ENCODE data around the gene P2RY10. TPM values are rescaled to one million over a fixed set of nuclear protein-coding genes. Genes with fewer than 3 reads are reported as not detected.
"Not testable (repeated sequence)": the region's sequence is repeated elsewhere in the genome, so short reads cannot be mapped to it uniquely, and the experiment has no call there.

P2RY10 gene
- total and polyA plus RNA-seq, 2 donors (not counting 1 experiment from before 2014, with no cell fraction given) = not detected

DNA sequence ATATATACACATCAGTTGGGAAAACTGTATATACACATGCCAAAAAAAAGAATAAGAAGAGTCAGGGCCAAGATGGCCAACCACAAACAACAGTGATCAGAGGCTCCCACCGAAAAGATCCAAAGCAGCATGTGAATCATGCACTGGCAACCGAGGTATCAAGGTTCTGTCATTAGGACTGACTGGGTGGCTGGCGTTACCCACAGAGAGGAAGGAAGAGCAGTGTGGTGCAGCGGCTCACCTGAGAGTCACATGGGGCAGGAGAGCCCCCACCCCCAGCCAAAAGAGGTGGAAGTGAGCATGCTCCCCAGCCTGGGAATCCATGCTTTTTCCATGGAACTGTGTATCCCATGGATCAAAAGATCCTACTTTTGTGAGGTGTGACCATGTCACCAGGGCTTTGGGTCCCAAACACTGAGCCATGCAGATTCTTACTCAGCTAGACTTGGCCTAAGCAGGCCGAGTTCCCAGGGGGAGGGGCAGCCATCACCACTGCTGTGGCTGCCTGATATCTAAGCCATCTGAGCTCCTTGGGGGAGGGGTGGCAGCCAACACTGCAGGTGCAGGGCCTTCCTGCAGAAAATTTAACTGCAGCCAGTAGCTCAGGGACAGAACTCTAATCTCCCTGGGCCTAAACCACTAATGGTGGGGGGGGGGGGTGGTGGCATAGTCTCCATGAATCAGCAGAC is 52.8 kb downstream of the P2RY10 start:
- H3K4me2 ChIP-seq (ENCODE audit: extremely low read depth, insufficient read depth, low read length) = no peak overlapping the region
- no peaks in the 10 kb centered on the region for H3K9me3 ChIP-seq (ENCODE audit: control insufficient read depth, insufficient read depth, low read depth, low read length)
- H3K27ac ChIP-seq (ENCODE audit: insufficient read depth, low read length) = no peak overlapping the region
- no peak for DNase-seq (ENCODE audit: low read depth in 2 of 2)
- H4K20me1 ChIP-seq (ENCODE audit: control insufficient read depth, extremely low read depth, insufficient read depth, low read length) = no peaks in the 10 kb centered on the region
- TF ChIP-seq EZH2 (IDR thresholded peaks at IDR 0.05; ENCODE audit: low read length, missing control alignments) = no peak
- TF ChIP-seq, protein P1, sequence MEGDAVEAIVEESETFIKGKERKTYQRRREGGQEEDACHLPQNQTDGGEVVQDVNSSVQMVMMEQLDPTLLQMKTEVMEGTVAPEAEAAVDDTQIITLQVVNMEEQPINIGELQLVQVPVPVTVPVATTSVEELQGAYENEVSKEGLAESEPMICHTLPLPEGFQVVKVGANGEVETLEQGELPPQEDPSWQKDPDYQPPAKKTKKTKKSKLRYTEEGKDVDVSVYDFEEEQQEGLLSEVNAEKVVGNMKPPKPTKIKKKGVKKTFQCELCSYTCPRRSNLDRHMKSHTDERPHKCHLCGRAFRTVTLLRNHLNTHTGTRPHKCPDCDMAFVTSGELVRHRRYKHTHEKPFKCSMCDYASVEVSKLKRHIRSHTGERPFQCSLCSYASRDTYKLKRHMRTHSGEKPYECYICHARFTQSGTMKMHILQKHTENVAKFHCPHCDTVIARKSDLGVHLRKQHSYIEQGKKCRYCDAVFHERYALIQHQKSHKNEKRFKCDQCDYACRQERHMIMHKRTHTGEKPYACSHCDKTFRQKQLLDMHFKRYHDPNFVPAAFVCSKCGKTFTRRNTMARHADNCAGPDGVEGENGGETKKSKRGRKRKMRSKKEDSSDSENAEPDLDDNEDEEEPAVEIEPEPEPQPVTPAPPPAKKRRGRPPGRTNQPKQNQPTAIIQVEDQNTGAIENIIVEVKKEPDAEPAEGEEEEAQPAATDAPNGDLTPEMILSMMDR (conservative IDR thresholded peaks at IDR 0.05 in 1 of 2, IDR thresholded peaks at IDR 0.05 in 1 of 2; ENCODE audit: low read depth in 1 of 2, low read length in 2 of 2) = no peak
- no peak overlapping the region for H3K4me3 ChIP-seq (replicated peaks in 1 of 4; ENCODE audit: control extremely low read depth in 1 of 4, insufficient read depth in 1 of 4, low read depth in 3 of 4, low read length in 4 of 4)
- H3K36me3 ChIP-seq (ENCODE audit: control insufficient read depth, insufficient read depth, low read length) = no peaks in the 10 kb centered on the region
- H2AFZ ChIP-seq (ENCODE audit: low read length) = no peak overlapping the region
- no peaks in the 10 kb centered on the region for H3K79me2 ChIP-seq (ENCODE audit: control insufficient read depth, insufficient read depth, low read length)
- H3K4me1 ChIP-seq (ENCODE audit: control insufficient read depth, extremely low read depth, insufficient read depth, low read length) = no peaks in the 10 kb centered on the region
- no peak overlapping the region for H3K9ac ChIP-seq (ENCODE audit: insufficient read depth, low read length)
- H3K27me3 ChIP-seq (ENCODE audit: control insufficient read depth, insufficient read depth, low read length) = no peaks in the 10 kb centered on the region

DNA sequence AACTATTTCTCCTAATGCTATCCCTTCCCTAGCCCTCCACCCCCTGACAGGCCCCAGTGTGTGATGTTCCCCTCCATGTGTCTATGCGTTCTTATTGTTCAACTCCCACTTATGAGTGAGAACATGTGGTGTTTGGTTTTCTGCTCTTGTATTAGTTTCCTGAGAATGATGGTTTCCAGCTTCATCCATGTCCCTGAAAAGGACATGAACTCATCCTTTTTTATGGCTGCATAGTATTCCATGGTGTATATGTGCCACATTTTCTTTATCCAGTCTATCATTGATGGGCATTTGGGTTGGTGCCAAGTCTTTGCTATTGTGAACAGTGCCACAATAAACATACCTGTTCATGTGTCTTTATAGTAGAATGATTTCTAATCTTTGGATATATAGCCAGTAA is 62.3 kb downstream of the P2RY10 start:
- not testable (repeated sequence) for H3K27ac ChIP-seq (ENCODE audit: insufficient read depth, low read length); H2AFZ ChIP-seq (ENCODE audit: low read length); H4K20me1 ChIP-seq (ENCODE audit: control insufficient read depth, extremely low read depth, insufficient read depth, low read length); H3K9me3 ChIP-seq (ENCODE audit: control insufficient read depth, insufficient read depth, low read depth, low read length); H3K36me3 ChIP-seq (ENCODE audit: control insufficient read depth, insufficient read depth, low read length); H3K4me3 ChIP-seq (replicated peaks in 1 of 4; ENCODE audit: control extremely low read depth in 1 of 4, insufficient read depth in 1 of 4, low read depth in 3 of 4, low read length in 4 of 4); H3K27me3 ChIP-seq (ENCODE audit: control insufficient read depth, insufficient read depth, low read length); DNase-seq (ENCODE audit: low read depth in 2 of 2); H3K79me2 ChIP-seq (ENCODE audit: control insufficient read depth, insufficient read depth, low read length); H3K4me1 ChIP-seq (ENCODE audit: control insufficient read depth, extremely low read depth, insufficient read depth, low read length); H3K9ac ChIP-seq (ENCODE audit: insufficient read depth, low read length); H3K4me2 ChIP-seq (ENCODE audit: extremely low read depth, insufficient read depth, low read length)

Other genes starting within 250 kb of the P2RY10 start
- gene LPAR4, start 197.7 kb upstream of the P2RY10 start, total RNA-seq = 0.50 and 0.51 TPM in 2 replicates
- 0.19 and 0.28 TPM in 2 replicates for gene LPAR4, start 197.7 kb upstream of the P2RY10 start, polyA plus RNA-seq
- not detected in 2 replicates for gene GPR174, start 199.3 kb downstream of the P2RY10 start, total RNA-seq
- gene GPR174, start 199.3 kb downstream of the P2RY10 start, polyA plus RNA-seq = not detected in 2 replicates

Measured in fibroblast of lung (primary cell).